ENCODE measurements around the gene NPL.

GRCh38 chr1:182770232-182770631 lies 19.3 kb upstream of the NPL start:
- TF ChIP-seq, protein P1, sequence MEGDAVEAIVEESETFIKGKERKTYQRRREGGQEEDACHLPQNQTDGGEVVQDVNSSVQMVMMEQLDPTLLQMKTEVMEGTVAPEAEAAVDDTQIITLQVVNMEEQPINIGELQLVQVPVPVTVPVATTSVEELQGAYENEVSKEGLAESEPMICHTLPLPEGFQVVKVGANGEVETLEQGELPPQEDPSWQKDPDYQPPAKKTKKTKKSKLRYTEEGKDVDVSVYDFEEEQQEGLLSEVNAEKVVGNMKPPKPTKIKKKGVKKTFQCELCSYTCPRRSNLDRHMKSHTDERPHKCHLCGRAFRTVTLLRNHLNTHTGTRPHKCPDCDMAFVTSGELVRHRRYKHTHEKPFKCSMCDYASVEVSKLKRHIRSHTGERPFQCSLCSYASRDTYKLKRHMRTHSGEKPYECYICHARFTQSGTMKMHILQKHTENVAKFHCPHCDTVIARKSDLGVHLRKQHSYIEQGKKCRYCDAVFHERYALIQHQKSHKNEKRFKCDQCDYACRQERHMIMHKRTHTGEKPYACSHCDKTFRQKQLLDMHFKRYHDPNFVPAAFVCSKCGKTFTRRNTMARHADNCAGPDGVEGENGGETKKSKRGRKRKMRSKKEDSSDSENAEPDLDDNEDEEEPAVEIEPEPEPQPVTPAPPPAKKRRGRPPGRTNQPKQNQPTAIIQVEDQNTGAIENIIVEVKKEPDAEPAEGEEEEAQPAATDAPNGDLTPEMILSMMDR (IDR thresholded peaks at IDR 0.05) = no peak
- no peak for TF ChIP-seq POLR2A (IDR thresholded peaks at IDR 0.05)
